Measurements from ENCODE around the gene ADAM15. TPM values are rescaled to one million over a fixed set of nuclear protein-coding genes. Genes with fewer than 3 reads are reported as not detected.
A peak's percentile ranks its signal among the peaks of the same experiment; 100 is the strongest.

ADAM15 gene
- total RNA-seq, 4 donors from 2014 or later = 304 to 327 (median 321) TPM

DNA sequence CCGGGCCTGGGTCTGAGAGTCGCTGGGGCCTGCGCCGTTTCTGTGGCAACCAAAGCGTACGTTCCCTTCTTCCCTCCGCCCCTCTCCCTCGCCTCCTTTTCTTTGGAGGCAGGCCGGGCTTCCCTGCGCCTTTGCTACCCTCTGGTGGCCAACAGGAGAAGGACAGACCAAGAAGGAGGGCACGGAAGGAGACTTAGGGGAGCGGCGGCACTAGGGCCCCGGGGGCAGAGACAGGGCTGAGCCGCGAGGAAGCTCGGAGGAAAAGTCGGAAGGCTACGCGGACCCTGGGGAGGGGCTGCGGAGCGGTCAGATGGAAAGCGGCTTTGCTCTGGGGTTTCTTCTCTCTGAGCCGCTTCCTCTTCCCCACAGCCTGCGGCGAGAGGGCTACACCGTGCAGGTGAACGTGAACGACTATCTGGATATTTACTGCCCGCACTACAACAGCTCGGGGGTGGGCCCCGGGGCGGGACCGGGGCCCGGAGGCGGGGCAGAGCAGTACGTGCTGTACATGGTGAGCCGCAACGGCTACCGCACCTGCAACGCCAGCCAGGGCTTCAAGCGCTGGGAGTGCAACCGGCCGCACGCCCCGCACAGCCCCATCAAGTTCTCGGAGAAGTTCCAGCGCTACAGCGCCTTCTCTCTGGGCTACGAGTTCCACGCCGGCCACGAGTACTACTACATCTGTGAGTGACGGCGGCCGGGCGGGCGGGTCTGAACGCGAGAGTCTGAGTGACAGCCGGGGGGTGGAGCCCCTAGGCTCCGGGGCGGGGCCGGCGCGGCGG, 33.8 kb downstream of the ADAM15 start:
- peak; percentile 97 to 98 for DNase-seq (ENCODE audit: low spot score in 2 of 2)

GRCh38 chr1:155085504-155086127, 34.5 kb downstream of the ADAM15 start:
- H3K9me3 ChIP-seq = no peaks in the 10 kb centered on the region
- H3K4me1 ChIP-seq = peaks cover 56% of the 10 kb centered on the region
- WGBS = 3% methylated on average over 25 of the region's 32 CpGs
- peaks cover 38% of the 10 kb centered on the region for H3K27me3 ChIP-seq
- H3K36me3 ChIP-seq = no peaks in the 10 kb centered on the region
- H3K27ac ChIP-seq = peak overlapping the region; percentile 86
- DNase-seq (ENCODE audit: low spot score in 2 of 2) = peak in 1 of 2 donors; percentile 89
- peak overlapping the region; percentile 61 for H3K4me3 ChIP-seq
- TF ChIP-seq CTCF (IDR thresholded peaks at IDR 0.05) (no peak), POLR2A (IDR thresholded peaks at IDR 0.05) (no peak), POLR2AphosphoS5 (IDR thresholded peaks at IDR 0.05) (no peak), EP300 (IDR thresholded peaks at IDR 0.05) (no peak)

More for the DNA sequence above, 33.8 kb downstream of the ADAM15 start:
- H3K4me1 ChIP-seq = peaks cover 63% of the 10 kb centered on the region
- peak overlapping the region; percentile 86 for H3K27ac ChIP-seq
- TF ChIP-seq CTCF (IDR thresholded peaks at IDR 0.05) = peak; percentile 94 to 98
- TF ChIP-seq EP300 (IDR thresholded peaks at IDR 0.05) = no peak
- peak in 2 of 3 donors; percentile 16 to 33 for TF ChIP-seq POLR2AphosphoS5 (IDR thresholded peaks at IDR 0.05)
- no peak for TF ChIP-seq POLR2A (IDR thresholded peaks at IDR 0.05)
- no peaks in the 10 kb centered on the region for H3K36me3 ChIP-seq
- H3K27me3 ChIP-seq = peaks cover 45% of the 10 kb centered on the region
- peak overlapping the region; percentile 61 for H3K4me3 ChIP-seq
- WGBS = under 1% methylated on average over 35 of the region's 67 CpGs
- H3K9me3 ChIP-seq = no peaks in the 10 kb centered on the region

DNA sequence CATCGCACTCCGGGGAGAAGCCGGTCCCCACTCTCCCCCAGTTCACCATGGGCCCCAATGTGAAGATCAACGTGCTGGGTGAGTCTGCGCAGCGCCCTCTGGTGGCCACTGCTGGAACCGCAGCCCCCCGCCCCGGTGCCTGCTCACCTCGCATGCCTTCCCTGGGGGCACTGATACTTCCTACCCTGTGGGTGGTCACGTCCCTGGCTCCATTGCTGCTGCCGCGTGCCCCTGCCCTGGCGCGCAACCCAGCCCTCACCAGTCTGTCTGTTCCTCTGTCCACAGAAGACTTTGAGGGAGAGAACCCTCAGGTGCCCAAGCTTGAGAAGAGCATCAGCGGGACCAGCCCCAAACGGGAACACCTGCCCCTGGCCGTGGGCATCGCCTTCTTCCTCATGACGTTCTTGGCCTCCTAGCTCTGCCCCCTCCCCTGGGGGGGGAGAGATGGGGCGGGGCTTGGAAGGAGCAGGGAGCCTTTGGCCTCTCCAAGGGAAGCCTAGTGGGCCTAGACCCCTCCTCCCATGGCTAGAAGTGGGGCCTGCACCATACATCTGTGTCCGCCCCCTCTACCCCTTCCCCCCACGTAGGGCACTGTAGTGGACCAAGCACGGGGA, 35.1 kb downstream of the ADAM15 start:
- Histone ChIP-seq H3K27ac (peak overlapping the region; percentile 86), H3K9me3 (no peaks in the 10 kb centered on the region), H3K4me1 (peaks cover 53% of the 10 kb centered on the region), H3K4me3 (peak overlapping the region; percentile 61), H3K27me3 (peaks cover 31% of the 10 kb centered on the region), H3K36me3 (no peaks in the 10 kb centered on the region)
- DNase-seq (ENCODE audit: low spot score in 2 of 2) = peak in 1 of 2 donors; percentile 89
- TF ChIP-seq CTCF (IDR thresholded peaks at IDR 0.05) = peak; percentile 94 to 100
- TF ChIP-seq POLR2A (IDR thresholded peaks at IDR 0.05) = no peak
- WGBS = 0% methylated on average over 1 of the region's 24 CpGs

- Histone ChIP-seq H3K27me3 (peaks cover 24% of the 10 kb centered on the region), H3K9me3 (no peaks in the 10 kb centered on the region), H3K27ac (no peak overlapping the region), H3K4me3 (no peak overlapping the region), H3K4me1 (peaks cover 51% of the 10 kb centered on the region), H3K36me3 (no peaks in the 10 kb centered on the region)
- WGBS = 66% methylated on average over 6 of the region's 8 CpGs
- no peak for DNase-seq (ENCODE audit: low spot score in 2 of 2)
- TF ChIP-seq POLR2A (IDR thresholded peaks at IDR 0.05) (no peak), CTCF (IDR thresholded peaks at IDR 0.05) (no peak), EP300 (IDR thresholded peaks at IDR 0.05) (no peak), POLR2AphosphoS5 (IDR thresholded peaks at IDR 0.05) (no peak)
Observed at GRCh38 chr1:155086856-155087535, 35.9 kb downstream of the ADAM15 start.

All from suprapubic skin (tissue), 4 donors.